Muscle layer of colon (tissue), 2 donors: Measurements from ENCODE around the gene ESPNL.

Source experiments
- H3K27ac ChIP-seq: one replicate; pipeline ENCODE4 v1.7.0; 2013; ENCODE audit warnings: low read depth, mild to moderate bottlenecking, low read length, moderate library complexity
- H3K27me3 ChIP-seq, 2 donors: one replicate each; pipeline ENCODE4 v1.7.0; 2013; ENCODE audit warnings: low read length in 2 of 2, mild to moderate bottlenecking in 2 of 2; ENCODE audit not compliant: insufficient read depth in 2 of 2, control insufficient read depth in 1 of 2
- H3K36me3 ChIP-seq: one replicate; pipeline ENCODE4 v1.7.0; 2013; ENCODE audit warnings: mild to moderate bottlenecking, low read length; ENCODE audit not compliant: insufficient read depth
- H3K4me1 ChIP-seq: one replicate; pipeline ENCODE4 v1.7.0; 2013; ENCODE audit warnings: mild to moderate bottlenecking, low read length; ENCODE audit not compliant: insufficient read depth
- H3K4me3 ChIP-seq, 2 donors: one replicate each; pipeline ENCODE4 v1.7.0; 2013; ENCODE audit warnings: low read length in 2 of 2, low read depth in 1 of 2, mild to moderate bottlenecking in 1 of 2, moderate library complexity in 1 of 2
- H3K9ac ChIP-seq: one replicate; pipeline ENCODE4 v1.7.0; 2013; ENCODE audit warnings: low read length
- H3K9me3 ChIP-seq: one replicate; pipeline ENCODE4 v1.7.0; 2013; ENCODE audit warnings: mild to moderate bottlenecking, low read length
- donor health status: abdominal sarcoma.
- donor health status: Adenocarcinoma of cecum.

ESPNL gene

GRCh38 chr2:238130111-238130695 lies 30.1 kb downstream of the ESPNL start:
- H3K4me1 ChIP-seq: no peaks in the 10 kb centered on the region

GRCh38 chr2:238130696-238131628 lies 30.8 kb downstream of the ESPNL start:
- Histone ChIP-seq H3K27ac (no peak overlapping the region), H3K4me3 (no peak overlapping the region), H3K9ac (no peak overlapping the region), H3K4me1 (no peaks in the 10 kb centered on the region), H3K36me3 (no peaks in the 10 kb centered on the region), H3K27me3 (no peaks in the 10 kb centered on the region), H3K9me3 (no peaks in the 10 kb centered on the region)

More at GRCh38 chr2:238130111-238130695, 30.1 kb downstream of the ESPNL start:
- Histone ChIP-seq H3K4me3 (no peak overlapping the region), H3K27ac (no peak overlapping the region), H3K27me3 (no peaks in the 10 kb centered on the region), H3K9me3 (no peaks in the 10 kb centered on the region), H3K36me3 (no peaks in the 10 kb centered on the region), H3K9ac (no peak overlapping the region)

GRCh38 chr2:238131761-238132462 lies 31.8 kb downstream of the ESPNL start:
- no peaks in the 10 kb centered on the region for H3K36me3 ChIP-seq
- no peak overlapping the region for H3K9ac ChIP-seq
- no peaks in the 10 kb centered on the region for H3K27me3 ChIP-seq
- no peaks in the 10 kb centered on the region for H3K4me1 ChIP-seq
- no peaks in the 10 kb centered on the region for H3K9me3 ChIP-seq
- H3K27ac ChIP-seq: no peak overlapping the region
- no peak overlapping the region for H3K4me3 ChIP-seq

GRCh38 chr2:238132463-238133450 lies 32.6 kb downstream of the ESPNL start:
- Histone ChIP-seq H3K4me1 (peaks cover 3% of the 10 kb centered on the region), H3K36me3 (no peaks in the 10 kb centered on the region), H3K9ac (no peak overlapping the region), H3K27ac (no peak overlapping the region), H3K4me3 (no peak overlapping the region), H3K27me3 (no peaks in the 10 kb centered on the region), H3K9me3 (no peaks in the 10 kb centered on the region)

- Histone ChIP-seq H3K36me3 (no peaks in the 10 kb centered on the region), H3K9me3 (no peaks in the 10 kb centered on the region), H3K27ac (no peak overlapping the region), H3K4me3 (no peak overlapping the region), H3K9ac (no peak overlapping the region), H3K27me3 (no peaks in the 10 kb centered on the region), H3K4me1 (peaks cover 12% of the 10 kb centered on the region)
Measured at GRCh38 chr2:238133499-238134392, 33.6 kb downstream of the ESPNL start.

- Histone ChIP-seq H3K27me3 (no peaks in the 10 kb centered on the region), H3K9ac (no peak overlapping the region), H3K9me3 (no peaks in the 10 kb centered on the region), H3K27ac (no peak overlapping the region), H3K4me1 (peaks cover 12% of the 10 kb centered on the region), H3K36me3 (no peaks in the 10 kb centered on the region), H3K4me3 (no peak overlapping the region)
Measured at GRCh38 chr2:238134393-238134785, 34.2 kb downstream of the ESPNL start.

- Histone ChIP-seq H3K4me1 (peaks cover 15% of the 10 kb centered on the region), H3K4me3 (no peak overlapping the region), H3K36me3 (no peaks in the 10 kb centered on the region), H3K27me3 (no peaks in the 10 kb centered on the region), H3K27ac (no peak overlapping the region), H3K9me3 (no peaks in the 10 kb centered on the region), H3K9ac (no peak overlapping the region)
Measured at GRCh38 chr2:238135601-238136150, 35.5 kb downstream of the ESPNL start.

GRCh38 chr2:238136820-238137537 lies 36.8 kb downstream of the ESPNL start:
- H3K9ac ChIP-seq: no peak overlapping the region
- H3K4me1 ChIP-seq: peaks cover 15% of the 10 kb centered on the region
- H3K36me3 ChIP-seq: no peaks in the 10 kb centered on the region
- H3K27me3 ChIP-seq: no peaks in the 10 kb centered on the region
- no peak overlapping the region for H3K27ac ChIP-seq
- H3K9me3 ChIP-seq: no peaks in the 10 kb centered on the region
- no peak overlapping the region for H3K4me3 ChIP-seq

GRCh38 chr2:238137885-238138284 lies 37.7 kb downstream of the ESPNL start:
- Histone ChIP-seq H3K9me3 (no peaks in the 10 kb centered on the region), H3K4me1 (peaks cover 15% of the 10 kb centered on the region), H3K27me3 (no peaks in the 10 kb centered on the region), H3K9ac (no peak overlapping the region), H3K4me3 (peak overlapping the region in 1 of 2 donors; percentile 9), H3K36me3 (no peaks in the 10 kb centered on the region), H3K27ac (no peak overlapping the region)
